ENCODE measurements around the gene ALDH6A1. TPM values are rescaled to one million over a fixed set of nuclear protein-coding genes. Genes with fewer than 3 reads are reported as not detected.
A peak's percentile ranks its signal among the peaks of the same experiment; 100 is the strongest.

The ALDH6A1 gene
- total RNA-seq, 2 donors from 2014 or later: 12.3 to 27.2 TPM

DNA sequence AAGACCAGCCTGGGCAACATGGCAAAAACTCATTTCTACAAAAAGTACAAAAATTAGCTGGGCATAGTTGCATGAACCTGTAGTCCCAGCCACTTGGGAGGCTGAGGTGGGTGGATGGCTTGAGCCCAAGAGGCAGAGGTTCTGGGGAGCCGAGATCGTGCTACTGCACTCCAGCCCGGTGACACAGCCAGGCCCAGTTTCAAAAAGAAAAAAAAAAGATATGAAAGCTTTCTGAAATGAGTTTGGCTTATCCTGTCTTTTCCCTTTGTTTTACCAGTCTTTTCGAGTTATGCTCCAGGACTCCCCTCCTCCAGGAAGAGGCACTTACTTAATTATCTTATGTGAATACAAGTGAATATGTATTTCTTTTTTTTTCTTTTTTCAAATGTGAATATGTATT, 61.9 kb downstream of the ALDH6A1 start:
- ATAC-seq (replicated peaks): no peak
- Mint-ChIP-seq H3K27me3 (no peaks in the 10 kb centered on the region), H3K9me3 (no peaks in the 10 kb centered on the region), H3K27ac (no peak overlapping the region), H3K36me3 (ENCODE audit: low read depth) (no peaks in the 10 kb centered on the region), H3K4me1 (peaks cover 7% of the 10 kb centered on the region), H3K4me3 (no peak overlapping the region)

DNA sequence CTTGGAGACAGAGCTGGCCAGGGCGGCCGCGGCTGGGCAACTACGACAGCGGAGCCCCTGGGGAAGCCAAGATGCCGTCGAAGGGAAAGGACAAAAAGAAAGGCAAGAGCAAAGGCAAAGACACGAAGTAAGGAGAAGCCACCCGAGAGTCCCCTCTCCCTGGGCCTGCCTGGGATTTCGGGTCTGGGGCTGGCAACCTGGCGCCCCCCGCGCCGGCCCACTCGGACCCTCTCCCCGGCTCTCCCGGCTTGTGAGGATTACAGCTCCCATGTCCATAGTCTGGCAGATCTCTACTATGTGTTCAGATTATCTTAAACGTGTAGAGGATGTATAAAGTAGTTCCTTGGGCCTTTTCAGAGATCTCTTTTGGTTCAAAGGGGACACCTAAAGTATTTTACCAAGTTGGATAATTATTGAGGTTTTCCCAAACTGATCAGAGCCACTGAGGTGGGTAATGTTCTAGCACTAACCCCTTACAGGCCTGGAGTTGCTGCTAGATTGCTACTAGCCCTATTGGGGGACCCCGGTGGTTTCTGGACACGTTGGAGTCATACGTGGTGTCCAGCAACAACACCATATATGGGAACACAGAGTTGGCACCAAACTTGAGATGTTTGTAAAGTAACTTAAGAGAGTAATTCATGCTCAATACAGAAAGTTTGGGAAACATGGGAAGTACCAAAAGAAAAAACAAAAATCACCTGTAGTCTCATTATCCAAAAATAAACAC, 64.7 kb downstream of the ALDH6A1 start:
- no peaks in the 10 kb centered on the region for H3K27me3 Mint-ChIP-seq

DNA sequence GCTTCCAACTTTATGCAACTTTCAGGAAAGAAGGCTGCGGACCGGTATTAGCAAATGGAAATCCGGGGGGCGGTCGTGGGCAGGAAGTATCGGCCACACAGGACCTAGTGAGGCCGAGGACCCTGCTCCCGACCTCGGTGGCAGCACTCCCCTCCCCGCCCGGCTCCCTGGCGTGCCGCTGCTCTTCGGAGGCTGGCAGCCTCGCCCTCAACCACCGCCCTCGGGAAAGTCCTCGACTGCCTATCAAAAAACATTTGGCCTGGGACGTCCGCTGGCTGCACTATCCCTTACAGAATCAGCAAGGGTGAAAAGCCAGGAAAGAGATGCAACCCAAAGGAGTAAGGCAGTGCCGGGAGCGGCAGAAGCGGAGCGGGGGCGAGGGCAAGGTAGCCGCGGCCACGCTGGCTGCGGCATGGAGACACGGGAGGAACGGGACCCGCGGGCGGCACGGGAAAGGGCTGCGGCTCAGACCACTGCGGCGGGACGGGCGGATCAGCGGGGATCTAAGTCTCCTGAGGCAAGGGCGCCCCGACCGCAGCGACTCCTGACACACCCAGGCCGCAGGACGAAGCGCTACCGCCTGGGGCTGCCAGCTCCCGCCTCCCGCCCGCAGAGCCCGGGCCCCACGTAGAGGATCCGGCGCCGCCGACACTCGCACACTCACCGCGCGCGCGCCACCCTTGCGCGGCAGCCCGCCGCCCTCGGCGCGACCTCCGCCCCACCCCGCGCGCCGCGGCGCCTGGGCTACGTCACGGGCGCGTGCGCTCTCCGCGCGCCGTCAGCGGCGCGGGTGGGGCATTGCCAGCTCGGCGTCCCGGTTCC, 65.5 kb downstream of the ALDH6A1 start, which contains the start of the genes BBOF1 and ENTPD5:
BBOF1 (plus strand) TSS at position 764 of the 822 bp plus-strand sequence. CDS start 130 bp downstream, outside the sequence.
ENTPD5 (minus strand) TSS at position 703 of the 822 bp plus-strand sequence. CDS start 31,186 bp downstream, outside the sequence.
- Mint-ChIP-seq H3K27me3 (no peaks in the 10 kb centered on the region), H3K4me1 (peaks cover 7% of the 10 kb centered on the region), H3K4me3 (peak within 1 kb of the TSS; percentile 96), H3K36me3 (ENCODE audit: low read depth) (peaks cover 1% of the 10 kb centered on the region), H3K9me3 (no peaks in the 10 kb centered on the region), H3K27ac (peak within 1 kb of the TSS; percentile 95)
- ATAC-seq (replicated peaks): peak; percentile 94

More for the DNA sequence above, 64.7 kb downstream of the ALDH6A1 start:
- no peak for ATAC-seq (replicated peaks)
- Mint-ChIP-seq H3K9me3 (no peaks in the 10 kb centered on the region), H3K4me3 (peak overlapping the region; percentile 96), H3K27ac (peak overlapping the region; percentile 95), H3K36me3 (ENCODE audit: low read depth) (no peaks in the 10 kb centered on the region), H3K4me1 (peaks cover 7% of the 10 kb centered on the region)

DNA sequence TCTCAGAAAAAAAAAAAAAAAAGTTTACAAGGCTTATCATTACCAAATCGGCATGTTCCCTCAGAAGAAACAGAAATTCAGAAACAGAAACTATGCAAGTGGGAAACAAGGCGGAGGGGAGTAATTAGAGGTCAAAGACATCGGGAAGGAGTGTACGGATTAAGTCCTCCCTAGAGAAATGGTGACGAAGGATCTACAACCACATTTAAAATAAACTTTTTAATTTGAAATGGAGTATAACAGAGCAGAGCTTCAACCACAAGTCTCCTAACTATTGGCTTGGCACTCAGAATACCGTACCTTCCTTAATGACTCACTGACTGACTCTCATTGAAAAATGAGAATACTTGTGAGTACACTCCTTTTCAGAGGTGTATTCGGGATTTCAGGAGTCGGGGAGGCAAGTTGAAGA, 66.1 kb downstream of the ALDH6A1 start:
- Mint-ChIP-seq H3K36me3 (ENCODE audit: low read depth) (peaks cover 8% of the 10 kb centered on the region), H3K27ac (peak overlapping the region; percentile 95), H3K4me1 (peaks cover 7% of the 10 kb centered on the region), H3K9me3 (no peaks in the 10 kb centered on the region), H3K4me3 (peak overlapping the region; percentile 96), H3K27me3 (no peaks in the 10 kb centered on the region)
- peak; percentile 60 for ATAC-seq (replicated peaks)

DNA sequence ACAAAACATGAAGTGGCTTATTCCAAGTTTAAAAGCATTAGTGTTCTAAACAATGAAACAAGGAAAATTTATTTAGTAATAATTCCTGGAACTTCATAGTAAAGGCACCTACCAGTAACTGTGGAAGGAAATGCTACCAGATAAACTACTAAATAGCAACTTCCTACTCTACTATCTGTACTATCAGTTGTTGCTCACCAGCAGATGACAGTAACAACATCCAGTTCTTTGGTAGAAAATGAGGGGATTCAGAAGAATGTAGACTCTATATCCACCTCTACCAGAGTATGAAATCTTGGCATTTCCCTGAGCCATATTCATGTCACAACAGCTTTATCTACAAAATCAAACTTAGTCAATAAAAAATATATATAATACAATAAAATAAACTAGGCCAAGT, 68.3 kb downstream of the ALDH6A1 start:
- H3K36me3 Mint-ChIP-seq (ENCODE audit: low read depth): peaks cover 15% of the 10 kb centered on the region
- H3K9me3 Mint-ChIP-seq: no peaks in the 10 kb centered on the region
- H3K4me1 Mint-ChIP-seq: peaks cover 7% of the 10 kb centered on the region
- H3K4me3 Mint-ChIP-seq: no peak overlapping the region
- H3K27me3 Mint-ChIP-seq: no peaks in the 10 kb centered on the region
- no peak for ATAC-seq (replicated peaks)
- no peak overlapping the region for H3K27ac Mint-ChIP-seq

DNA sequence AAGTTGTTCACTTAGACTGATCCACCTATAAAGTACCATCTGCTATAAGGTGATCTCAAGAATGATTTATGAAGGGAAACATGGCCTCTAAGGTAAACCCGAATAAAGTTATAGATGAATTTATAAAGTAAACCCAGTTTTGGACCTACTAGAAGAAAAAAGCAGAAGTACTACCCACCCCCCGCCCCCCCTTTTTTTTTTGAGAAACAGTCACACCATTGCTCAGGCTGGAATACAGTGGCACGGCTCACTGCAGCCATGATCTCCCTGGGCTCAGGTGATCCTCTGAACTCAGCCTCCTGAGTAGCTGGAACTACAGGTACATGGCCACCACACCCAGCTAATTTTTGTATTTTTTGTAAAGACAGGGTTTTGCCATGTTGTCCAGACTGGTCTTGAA, 69.1 kb downstream of the ALDH6A1 start:
- H3K27me3 Mint-ChIP-seq: no peaks in the 10 kb centered on the region
- peaks cover 7% of the 10 kb centered on the region for H3K4me1 Mint-ChIP-seq
- no peak for ATAC-seq (replicated peaks)
- H3K4me3 Mint-ChIP-seq: no peak overlapping the region
- H3K9me3 Mint-ChIP-seq: no peaks in the 10 kb centered on the region
- no peak overlapping the region for H3K27ac Mint-ChIP-seq
- H3K36me3 Mint-ChIP-seq (ENCODE audit: low read depth): peaks cover 23% of the 10 kb centered on the region

DNA sequence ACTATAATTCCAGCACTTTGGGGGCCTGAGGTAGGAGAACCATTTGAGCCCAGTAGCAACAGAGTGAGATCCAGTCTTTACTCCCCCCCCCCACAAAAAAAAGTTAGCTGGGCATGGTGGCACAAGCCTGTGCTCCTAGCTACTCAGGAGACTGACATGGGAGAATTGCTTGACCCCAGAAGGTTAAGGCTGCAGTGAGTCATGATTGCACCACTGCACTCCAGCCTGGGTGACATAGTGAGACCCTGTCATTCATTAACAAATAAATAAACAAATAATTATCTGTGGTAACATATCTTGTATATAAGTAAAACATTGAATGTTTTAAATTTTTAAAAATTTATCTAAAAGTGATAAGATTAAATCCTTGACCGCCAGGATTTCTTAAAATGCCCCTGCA, 70.0 kb downstream of the ALDH6A1 start:
- no peaks in the 10 kb centered on the region for H3K27me3 Mint-ChIP-seq
- H3K9me3 Mint-ChIP-seq: no peaks in the 10 kb centered on the region
- H3K4me3 Mint-ChIP-seq: no peak overlapping the region
- peaks cover 5% of the 10 kb centered on the region for H3K4me1 Mint-ChIP-seq
- no peak for ATAC-seq (replicated peaks)
- H3K27ac Mint-ChIP-seq: no peak overlapping the region
- H3K36me3 Mint-ChIP-seq (ENCODE audit: low read depth): peaks cover 32% of the 10 kb centered on the region

DNA sequence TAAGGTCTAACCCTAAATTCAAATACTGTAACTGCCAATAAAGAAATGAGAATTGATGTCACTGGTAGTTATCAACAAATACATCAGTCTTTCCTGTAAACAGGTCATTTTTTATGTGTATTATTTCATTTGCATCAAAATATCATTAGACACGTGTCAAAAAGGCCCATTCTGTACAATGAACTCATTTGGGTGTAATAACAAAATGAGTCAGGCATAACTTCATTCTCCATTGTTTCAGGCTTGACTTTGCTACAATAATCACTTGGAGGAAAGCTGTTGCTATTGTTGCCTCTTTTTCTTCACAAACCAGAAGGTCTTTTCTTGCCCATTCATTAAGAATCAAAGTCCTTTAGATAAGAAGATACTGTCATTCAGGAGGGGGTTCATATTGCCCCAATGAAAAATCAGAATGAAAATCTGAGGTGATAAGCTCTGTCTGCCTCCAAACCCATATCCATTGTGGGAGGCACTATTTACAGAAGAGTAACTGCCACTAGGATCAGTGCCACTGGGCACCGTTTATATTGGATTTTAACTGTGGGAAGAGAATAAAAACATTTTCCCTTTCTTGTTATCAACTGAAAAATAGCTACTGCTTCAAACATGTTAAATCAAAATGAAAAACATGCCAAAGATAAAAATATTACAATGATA, 75.3 kb downstream of the ALDH6A1 start:
- ATAC-seq (replicated peaks): no peak
- peaks cover 41% of the 10 kb centered on the region for H3K36me3 Mint-ChIP-seq (ENCODE audit: low read depth)
- no peaks in the 10 kb centered on the region for H3K9me3 Mint-ChIP-seq
- no peak overlapping the region for H3K27ac Mint-ChIP-seq
- H3K27me3 Mint-ChIP-seq: no peaks in the 10 kb centered on the region
- no peaks in the 10 kb centered on the region for H3K4me1 Mint-ChIP-seq
- no peak overlapping the region for H3K4me3 Mint-ChIP-seq

Other genes starting within 250 kb of the ALDH6A1 start
- gene PTGR2, start 232.6 kb downstream of the ALDH6A1 start, total RNA-seq: 10 to 100 TPM in 1 of 2 donors, 1 to 10 TPM in 1; 4.1 to 10.3 TPM
- 10 to 100 TPM; 60.5 to 63.1 TPM for gene ZNF410, start 197.6 kb downstream of the ALDH6A1 start, total RNA-seq
- gene FAM161B, start 134.4 kb downstream of the ALDH6A1 start, total RNA-seq: 1 to 10 TPM; 1.7 to 3.2 TPM
- gene COQ6, start 134.2 kb downstream of the ALDH6A1 start, total RNA-seq: 10 to 100 TPM; 20.6 to 22.6 TPM
- gene ENTPD5, start 65.2 kb downstream of the ALDH6A1 start, total RNA-seq: 10 to 100 TPM in 1 of 2 donors, 1 to 10 TPM in 1; 5.6 to 10.4 TPM
- 1 to 10 TPM in 1 of 2 donors, under 1 TPM in 1; 0.91 to 1.2 TPM for gene BBOF1, start 65.1 kb downstream of the ALDH6A1 start, total RNA-seq
- gene LIN52, start 503 bp upstream of the ALDH6A1 start, total RNA-seq: 10 to 100 TPM; 15.4 to 19.7 TPM
- not detected for gene VSX2, start 155.0 kb upstream of the ALDH6A1 start, total RNA-seq
- 10 to 100 TPM; 55.4 to 57.1 TPM for gene ABCD4, start 218.5 kb upstream of the ALDH6A1 start, total RNA-seq